NCI-H1436 treated with DMSO at 0.1 percent for 48 hours (cell line): ENCODE results near the gene UBA1.

Experiments used
- DNase-seq: peaks from one replicate; lab custom pipeline; 2025; lab: John Stamatoyannopoulos, UW

The UBA1 gene

GRCh38 chrX:47212381-47213293 is 19.0 kb downstream of the UBA1 start:
- no peak for DNase-seq

GRCh38 chrX:47214435-47215077 is 20.9 kb downstream of the UBA1 start:
- DNase-seq, result no peak

- DNase-seq, result no peak
These were observed 21.8 kb downstream of the UBA1 start for GRCh38 chrX:47215291-47215900.

GRCh38 chrX:47216393-47216925 is 22.8 kb downstream of the UBA1 start:
- no peak for DNase-seq

- no peak for DNase-seq
These were observed 23.7 kb downstream of the UBA1 start for GRCh38 chrX:47217121-47217851.

- peak; percentile 87 for DNase-seq
These were observed 24.2 kb downstream of the UBA1 start for GRCh38 chrX:47217852-47218279.

- peak; percentile 27 for DNase-seq
These were observed 24.8 kb downstream of the UBA1 start, which contains the start of gene CDK16 for GRCh38 chrX:47218280-47218919. Gene CDK16 (plus strand): TSS chrX:47218681. CDS start chrX:47223558, 4,877 bp downstream.

- DNase-seq, result no peak
These were observed 25.5 kb downstream of the UBA1 start for GRCh38 chrX:47218920-47219815.

GRCh38 chrX:47221756-47222155 is 28.1 kb downstream of the UBA1 start:
- no peak for DNase-seq

- DNase-seq, result no peak
These were observed 29.2 kb downstream of the UBA1 start for GRCh38 chrX:47222751-47223350.

GRCh38 chrX:47223476-47224250 is 30.0 kb downstream of the UBA1 start:
- no peak for DNase-seq

GRCh38 chrX:47224266-47224895 is 30.8 kb downstream of the UBA1 start:
- no peak for DNase-seq

- DNase-seq, result no peak
These were observed 31.3 kb downstream of the UBA1 start for GRCh38 chrX:47224896-47225290.

GRCh38 chrX:47226071-47226470 is 32.4 kb downstream of the UBA1 start:
- no peak for DNase-seq

- DNase-seq, result no peak
These were observed 33.1 kb downstream of the UBA1 start for GRCh38 chrX:47226531-47227333.

- DNase-seq, result no peak
These were observed 33.6 kb downstream of the UBA1 start for GRCh38 chrX:47227334-47227583.

GRCh38 chrX:47228550-47229270 is 35.1 kb downstream of the UBA1 start:
- DNase-seq, result no peak
